GM12801 (cell line): Measurements from ENCODE around the gene TEC.

Experiments
- CTCF ChIP-seq: IDR thresholded peaks from one replicate; pipeline ENCODE4 v1.5.1; 2011; ENCODE audit warnings: control low read depth; ENCODE audit not compliant: insufficient read length; ENCODE audit errors: extremely low read depth

TEC gene

GRCh38 chr4:48268956-48269860 lies at the start of gene TEC:
Gene TEC, minus strand, starts transcription at chr4:48269838. Its CDS starts 41,224 bp downstream, at chr4:48228614.
- TF ChIP-seq CTCF, result no peak

GRCh38 chr4:48315728-48316630 lies 46.3 kb upstream of the TEC start:
- TF ChIP-seq CTCF, result no peak

- TF ChIP-seq CTCF, result no peak
Observed at GRCh38 chr4:48311896-48312295, 42.3 kb upstream of the TEC start.

- no peak for TF ChIP-seq CTCF
Observed at GRCh38 chr4:48308901-48309300, 39.3 kb upstream of the TEC start.

- TF ChIP-seq CTCF, result no peak
Observed at GRCh38 chr4:48307528-48307927, 37.9 kb upstream of the TEC start.

- no peak for TF ChIP-seq CTCF
Observed at GRCh38 chr4:48305508-48305907, 35.9 kb upstream of the TEC start.

GRCh38 chr4:48300004-48300403 lies 30.4 kb upstream of the TEC start:
- TF ChIP-seq CTCF, result no peak
